Uterus (tissue), 2 donors: ENCODE data around the gene MTCL1.

Experiments used
- POLR2A ChIP-seq, 2 donors: fragments of 450-650 bp; IDR thresholded peaks; one replicate each; pipeline ENCODE4 v1.6.1; 2016; ENCODE audit warnings: antibody characterized with exemption in 2 of 2, mild to moderate bottlenecking in 1 of 2, moderate library complexity in 1 of 2
- TF ChIP-seq, protein P1 (sequence below), 4 experiments: fragments of 200-600 bp in 2 of 4; fragments of 450-650 bp in 2 of 4; sonication (generic) in 2 of 4; IDR thresholded peaks; one replicate each; pipeline ENCODE4 v1.5.1; 2016 to 2019; ENCODE audit warnings: antibody characterized with exemption in 4 of 4, mild to moderate bottlenecking in 2 of 4, moderate library complexity in 1 of 4

DNA sequence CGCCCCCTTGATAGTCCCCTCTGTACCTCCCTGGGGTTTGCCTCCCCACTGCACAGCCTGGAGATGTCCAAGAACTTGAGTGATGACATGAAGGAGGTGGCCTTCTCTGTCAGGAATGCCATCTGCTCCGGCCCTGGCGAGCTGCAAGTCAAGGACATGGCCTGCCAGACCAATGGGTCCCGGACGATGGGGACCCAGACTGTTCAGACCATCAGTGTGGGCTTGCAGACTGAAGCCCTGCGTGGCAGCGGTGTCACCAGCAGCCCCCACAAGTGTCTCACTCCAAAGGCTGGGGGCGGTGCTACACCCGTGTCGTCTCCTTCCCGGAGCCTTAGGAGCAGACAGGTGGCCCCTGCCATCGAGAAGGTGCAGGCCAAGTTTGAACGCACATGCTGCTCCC lies 119.9 kb downstream of the MTCL1 start:
- TF ChIP-seq, protein P1, sequence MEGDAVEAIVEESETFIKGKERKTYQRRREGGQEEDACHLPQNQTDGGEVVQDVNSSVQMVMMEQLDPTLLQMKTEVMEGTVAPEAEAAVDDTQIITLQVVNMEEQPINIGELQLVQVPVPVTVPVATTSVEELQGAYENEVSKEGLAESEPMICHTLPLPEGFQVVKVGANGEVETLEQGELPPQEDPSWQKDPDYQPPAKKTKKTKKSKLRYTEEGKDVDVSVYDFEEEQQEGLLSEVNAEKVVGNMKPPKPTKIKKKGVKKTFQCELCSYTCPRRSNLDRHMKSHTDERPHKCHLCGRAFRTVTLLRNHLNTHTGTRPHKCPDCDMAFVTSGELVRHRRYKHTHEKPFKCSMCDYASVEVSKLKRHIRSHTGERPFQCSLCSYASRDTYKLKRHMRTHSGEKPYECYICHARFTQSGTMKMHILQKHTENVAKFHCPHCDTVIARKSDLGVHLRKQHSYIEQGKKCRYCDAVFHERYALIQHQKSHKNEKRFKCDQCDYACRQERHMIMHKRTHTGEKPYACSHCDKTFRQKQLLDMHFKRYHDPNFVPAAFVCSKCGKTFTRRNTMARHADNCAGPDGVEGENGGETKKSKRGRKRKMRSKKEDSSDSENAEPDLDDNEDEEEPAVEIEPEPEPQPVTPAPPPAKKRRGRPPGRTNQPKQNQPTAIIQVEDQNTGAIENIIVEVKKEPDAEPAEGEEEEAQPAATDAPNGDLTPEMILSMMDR (IDR thresholded peaks at IDR 0.05), result no peak
- TF ChIP-seq POLR2A (IDR thresholded peaks at IDR 0.05), result no peak
